NOMO-1 (cell line): ENCODE data around the gene ZDHHC24.

Source experiments
- DNase-seq, 2 experiments: peaks; one replicate each; lab custom pipeline; 2025; ENCODE audit not compliant: unreplicated experiment in 2 of 2; lab: John Stamatoyannopoulos, UW

ZDHHC24 gene

GRCh38 chr11:66498506-66498905, 47.3 kb downstream of the ZDHHC24 start:
- DNase-seq = no peak

- DNase-seq = no peak
Observed at GRCh38 chr11:66497206-66497605, 48.6 kb downstream of the ZDHHC24 start.

DNA sequence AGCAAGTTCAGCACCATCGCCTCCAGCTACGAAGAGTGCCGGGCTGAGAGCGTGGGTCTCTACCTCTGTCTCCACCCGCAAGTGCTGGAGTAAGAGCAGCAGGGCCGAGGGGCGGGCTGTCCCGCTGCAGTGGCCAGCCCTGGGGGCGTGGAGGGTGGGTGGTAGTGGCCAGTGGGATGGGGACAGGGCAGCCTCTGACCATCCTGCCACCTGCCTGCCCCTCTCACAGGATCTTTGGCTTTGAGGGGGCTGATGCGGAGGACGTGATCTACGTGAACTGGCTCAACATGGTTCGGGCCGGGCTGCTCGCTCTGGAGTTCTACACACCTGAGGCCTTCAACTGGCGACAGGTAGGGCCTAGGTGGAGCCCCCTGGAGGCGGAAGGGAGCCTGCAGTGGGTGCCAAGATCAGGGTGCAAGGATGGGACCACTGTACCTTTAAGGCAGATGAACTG, 50.4 kb downstream of the ZDHHC24 start:
- DNase-seq = no peak

GRCh38 chr11:66494935-66495334, 50.9 kb downstream of the ZDHHC24 start:
- no peak for DNase-seq

DNA sequence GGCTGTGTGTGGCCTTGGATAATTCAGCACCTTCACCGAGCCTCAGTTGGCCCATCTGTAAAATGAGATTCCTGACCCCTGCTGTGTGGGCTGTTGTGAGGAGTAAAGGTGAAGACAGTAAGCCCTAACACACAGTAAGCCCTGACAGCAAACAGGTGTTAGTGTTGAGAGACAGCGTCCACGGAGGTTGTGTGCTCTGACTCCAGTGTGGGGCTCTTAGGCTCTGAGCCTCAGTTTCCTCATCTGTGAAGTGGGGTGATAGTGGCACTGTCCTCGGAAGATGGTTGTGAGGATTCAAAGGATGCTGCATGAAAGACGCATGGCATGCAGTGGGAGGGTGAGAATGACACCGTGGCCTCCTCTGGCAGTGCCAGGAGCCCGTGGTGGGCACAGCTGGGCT, 51.4 kb downstream of the ZDHHC24 start:
- DNase-seq = no peak

- no peak for DNase-seq
Observed at GRCh38 chr11:66493130-66493529, 52.7 kb downstream of the ZDHHC24 start.

- DNase-seq = no peak
Observed at GRCh38 chr11:66492161-66492865, 53.5 kb downstream of the ZDHHC24 start.

GRCh38 chr11:66491315-66491935, 54.4 kb downstream of the ZDHHC24 start:
- DNase-seq = no peak

GRCh38 chr11:66489636-66490035, 56.2 kb downstream of the ZDHHC24 start:
- DNase-seq = no peak

- no peak for DNase-seq
Observed at GRCh38 chr11:66488957-66489356, 56.9 kb downstream of the ZDHHC24 start.

DNA sequence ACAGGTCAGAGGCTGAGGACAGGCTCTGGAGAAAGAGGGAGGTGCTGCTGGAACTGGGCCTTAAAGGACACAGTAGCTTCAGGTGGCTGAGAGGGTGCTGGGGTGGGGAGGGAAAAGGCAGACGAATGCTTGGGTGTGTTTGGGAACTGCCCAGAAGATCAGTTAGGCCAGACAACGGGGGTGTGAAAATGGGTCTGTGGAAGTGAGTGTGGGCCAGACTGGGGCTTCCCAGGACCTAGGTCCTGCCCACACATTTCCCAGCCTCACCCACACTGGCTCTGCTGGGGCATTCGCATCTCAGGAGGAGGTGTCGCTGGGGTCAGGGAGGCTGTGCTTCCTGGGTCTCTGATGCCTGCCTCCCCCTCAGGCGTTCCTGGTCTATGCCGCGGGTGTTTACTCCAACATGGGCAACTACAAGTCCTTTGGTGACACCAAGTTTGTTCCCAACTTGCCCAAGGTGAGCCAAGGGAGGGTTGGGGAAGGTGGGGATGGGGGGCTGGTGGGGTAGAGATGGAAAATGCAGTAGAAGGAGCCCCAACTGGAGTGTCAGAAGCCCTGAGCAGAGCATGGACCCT, 61.0 kb downstream of the ZDHHC24 start:
- DNase-seq = no peak

DNA sequence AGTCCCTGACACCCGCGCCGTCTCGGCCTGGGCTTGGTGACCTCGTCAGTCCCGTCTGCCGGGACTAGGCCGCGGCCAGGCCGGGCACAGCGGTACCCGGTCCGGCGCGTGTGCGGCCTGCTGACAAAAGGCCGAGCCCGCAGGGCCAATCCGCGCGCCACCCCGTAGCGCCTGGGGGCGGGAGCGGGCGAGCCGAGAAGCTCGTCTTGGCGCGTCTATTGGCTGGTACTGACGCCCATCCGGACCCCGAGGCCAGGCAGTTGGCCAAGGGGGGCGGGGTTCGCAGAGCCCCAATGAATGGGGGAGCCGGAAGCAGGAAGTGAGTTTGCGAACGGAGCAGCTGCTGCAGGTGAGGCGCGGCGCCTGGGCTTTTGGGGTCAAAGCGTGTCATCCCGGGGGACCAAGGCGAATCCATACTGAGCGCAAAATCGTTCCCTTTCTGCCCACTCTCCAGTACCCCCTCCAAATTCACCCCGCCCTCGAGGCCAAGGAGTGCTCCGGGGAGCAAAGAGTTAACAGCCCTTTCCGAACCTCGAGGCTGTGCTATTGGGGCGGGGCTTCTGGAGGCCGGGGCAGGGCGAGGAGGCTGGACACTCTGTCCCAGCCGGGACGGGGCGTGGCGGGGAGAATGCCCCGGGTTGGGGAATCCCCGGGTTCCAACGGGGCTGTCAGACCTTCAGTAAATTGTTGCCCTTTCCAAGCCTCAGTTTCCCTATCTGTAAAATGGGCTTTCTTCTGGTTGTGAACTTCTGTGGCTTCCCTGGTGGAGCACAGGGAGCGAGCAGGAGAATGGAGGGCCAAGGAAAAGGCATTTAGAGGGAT, 65.5 kb downstream of the ZDHHC24 start, which contains the start of gene DPP3:
Gene DPP3 (plus strand): TSS at position 318 of the 822 bp plus-strand sequence. CDS start 1,767 bp downstream, outside the sequence.
- peak; percentile 96 to 99 for DNase-seq

DNA sequence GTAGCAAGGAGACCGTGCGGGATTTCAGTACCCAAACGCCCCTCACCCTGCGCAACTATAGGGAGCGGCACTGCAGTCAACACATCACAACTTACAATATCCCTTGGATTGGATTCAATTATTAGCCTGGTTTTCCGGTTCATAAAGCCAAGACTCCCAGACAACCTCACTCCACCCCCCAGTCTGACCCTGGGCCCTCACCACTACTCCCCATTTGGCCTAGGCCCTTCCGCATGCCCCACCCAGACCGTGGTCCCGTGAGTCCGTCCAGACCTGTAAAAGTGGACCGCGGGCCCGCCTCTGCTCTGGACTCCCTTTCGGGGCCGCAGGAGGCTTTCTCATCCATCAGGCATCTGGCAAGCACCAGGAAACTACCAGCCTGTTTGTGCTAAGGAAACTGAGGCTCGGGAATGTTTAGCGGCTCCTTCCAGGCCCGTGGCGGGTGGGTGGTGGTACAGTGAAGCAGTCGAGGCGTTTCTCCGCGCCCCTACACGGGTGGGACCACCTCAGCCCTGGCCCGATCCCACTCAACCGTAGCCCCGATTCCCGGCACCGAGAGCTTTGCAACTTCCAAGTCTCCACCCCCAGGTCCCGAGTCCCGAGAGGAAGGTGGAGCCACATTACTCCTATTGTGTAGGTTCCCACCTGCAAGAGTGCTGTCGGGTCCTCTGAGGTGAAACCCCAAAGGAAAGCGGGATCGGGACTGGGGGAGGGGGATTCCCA, 66.3 kb downstream of the ZDHHC24 start:
- peak; percentile 19 to 46 for DNase-seq

- peak in 1 of 2 experiments; percentile 38 for DNase-seq
Observed at GRCh38 chr11:66478729-66479393, 67.0 kb downstream of the ZDHHC24 start.

- no peak for DNase-seq
Observed at GRCh38 chr11:66477263-66478201, 68.3 kb downstream of the ZDHHC24 start.

DNA sequence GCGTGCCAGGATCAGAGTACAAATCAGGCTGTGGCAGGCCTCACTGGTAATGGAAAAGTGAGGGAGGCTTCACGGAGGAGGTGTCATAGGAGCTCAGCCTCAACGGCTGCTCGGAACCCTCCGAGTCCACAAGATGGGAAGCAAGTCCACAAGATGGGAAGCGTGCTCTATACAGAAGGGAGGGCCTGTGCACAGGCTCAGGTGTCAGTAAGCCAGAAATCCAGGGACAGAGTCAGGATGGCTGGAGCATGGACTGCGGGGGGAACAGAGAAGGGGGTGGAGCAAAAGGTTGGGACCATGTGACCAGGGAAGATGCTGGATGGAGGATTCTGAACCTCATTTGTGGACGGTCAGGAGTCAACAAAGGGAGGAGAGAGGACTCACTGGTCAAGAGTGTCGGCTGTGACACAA, 69.0 kb downstream of the ZDHHC24 start:
- DNase-seq = no peak

DNA sequence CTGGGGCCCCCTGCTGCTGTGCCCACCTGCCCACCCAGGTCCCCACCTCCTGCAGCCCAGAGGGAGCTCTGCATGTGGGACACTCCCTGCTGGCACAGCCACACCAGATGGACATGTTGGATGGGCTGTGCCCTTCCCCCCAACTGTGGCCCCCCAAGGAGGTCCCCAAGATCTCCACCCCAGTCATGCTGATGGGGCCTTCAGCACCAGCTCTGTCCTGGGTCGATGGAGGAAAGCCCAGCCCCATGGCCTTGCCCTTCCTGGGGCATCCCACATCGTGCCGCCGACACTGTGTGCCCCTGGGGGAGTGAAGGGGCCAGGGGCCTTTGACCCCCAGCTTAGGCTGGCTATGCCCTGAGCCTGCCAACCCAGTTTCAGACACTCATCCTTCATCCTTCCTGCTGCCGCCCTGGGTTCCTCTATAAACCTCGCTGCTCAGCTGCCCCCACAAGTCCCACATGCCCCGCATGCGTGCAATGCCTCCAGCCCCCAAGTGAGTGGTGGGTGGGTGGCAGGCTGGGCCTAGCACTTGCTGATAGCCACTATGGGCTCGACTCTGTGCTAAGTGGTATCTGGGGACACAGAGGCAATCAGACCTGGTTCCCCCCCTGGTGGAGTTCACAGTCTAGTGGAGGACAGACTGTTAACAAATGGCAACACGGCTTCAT, 69.5 kb downstream of the ZDHHC24 start:
- no peak for DNase-seq
